ENCODE data around the gene OR10W1.

OR10W1 gene, protein sequence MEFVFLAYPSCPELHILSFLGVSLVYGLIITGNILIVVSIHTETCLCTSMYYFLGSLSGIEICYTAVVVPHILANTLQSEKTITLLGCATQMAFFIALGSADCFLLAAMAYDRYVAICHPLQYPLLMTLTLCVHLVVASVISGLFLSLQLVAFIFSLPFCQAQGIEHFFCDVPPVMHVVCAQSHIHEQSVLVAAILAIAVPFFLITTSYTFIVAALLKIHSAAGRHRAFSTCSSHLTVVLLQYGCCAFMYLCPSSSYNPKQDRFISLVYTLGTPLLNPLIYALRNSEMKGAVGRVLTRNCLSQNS

DNA sequence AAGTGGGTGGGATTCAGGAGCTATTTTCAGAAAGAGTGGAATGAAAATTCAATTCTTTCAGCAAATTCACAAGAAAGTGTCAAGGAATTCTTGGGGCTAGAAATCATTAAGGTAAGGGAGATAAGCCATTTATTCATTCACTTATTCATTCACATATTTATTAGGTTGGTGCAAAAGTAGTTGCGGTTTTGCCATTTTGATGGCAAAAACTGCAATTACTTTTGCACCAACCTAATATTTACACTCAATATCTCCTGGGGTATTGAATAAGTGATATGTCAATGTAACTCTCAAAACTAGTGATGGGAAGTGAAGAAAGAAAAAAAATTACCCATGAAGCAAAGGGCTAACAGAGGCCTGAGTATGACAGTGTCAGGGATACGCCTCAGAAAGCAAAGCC lies at the start of gene OR10W1:
TSS of gene OR10W1 (minus strand) at position 119 of the 400 bp plus-strand sequence. CDS start 402 bp downstream, outside the sequence.
- DNase-seq: no peak

- no peak for DNase-seq
Observed at GRCh38 chr11:58316142-58316541, 48.1 kb upstream of the OR10W1 start.

- DNase-seq: no peak
Observed at GRCh38 chr11:58301576-58301975, 33.5 kb upstream of the OR10W1 start.

DNA sequence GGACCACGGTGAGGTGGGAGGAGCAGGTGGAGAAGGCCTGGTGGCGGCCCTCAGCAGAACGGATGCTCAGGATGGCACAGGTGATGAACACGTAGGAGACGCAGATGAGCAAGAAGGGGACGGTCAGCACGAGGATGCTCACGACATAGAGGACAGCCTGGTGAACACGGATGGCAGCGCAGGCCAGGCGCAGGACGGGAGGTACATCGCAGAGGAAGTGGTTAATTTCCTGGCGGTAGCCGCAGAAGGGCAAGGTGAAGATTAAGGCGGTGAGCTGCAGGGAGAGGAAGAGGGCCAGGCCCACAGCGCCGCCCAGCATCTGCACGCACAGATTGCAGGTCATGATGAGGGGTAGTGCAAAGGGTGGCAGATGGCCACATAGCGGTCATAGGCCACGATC lies 24.0 kb upstream of the OR10W1 start:
- DNase-seq: no peak

DNA sequence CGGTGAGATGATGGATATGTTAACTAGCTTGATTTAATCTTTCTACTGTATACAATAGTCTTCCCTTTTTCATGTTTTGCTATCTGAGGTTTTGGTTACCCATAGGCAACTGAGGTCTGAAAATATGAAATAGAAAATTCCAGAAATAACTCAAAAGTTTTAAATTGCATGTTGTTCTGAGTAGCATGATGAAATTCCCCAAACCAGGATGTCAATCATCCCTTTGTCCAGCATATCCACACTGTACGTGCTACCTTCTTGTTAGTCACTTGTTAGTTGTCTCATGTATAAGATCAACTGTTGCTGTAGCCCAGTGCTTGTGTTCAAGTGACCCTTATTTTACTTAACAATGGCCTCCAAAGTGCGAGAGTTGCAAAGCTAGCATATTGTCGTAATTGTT lies 21.2 kb upstream of the OR10W1 start:
- no peak for DNase-seq

DNA sequence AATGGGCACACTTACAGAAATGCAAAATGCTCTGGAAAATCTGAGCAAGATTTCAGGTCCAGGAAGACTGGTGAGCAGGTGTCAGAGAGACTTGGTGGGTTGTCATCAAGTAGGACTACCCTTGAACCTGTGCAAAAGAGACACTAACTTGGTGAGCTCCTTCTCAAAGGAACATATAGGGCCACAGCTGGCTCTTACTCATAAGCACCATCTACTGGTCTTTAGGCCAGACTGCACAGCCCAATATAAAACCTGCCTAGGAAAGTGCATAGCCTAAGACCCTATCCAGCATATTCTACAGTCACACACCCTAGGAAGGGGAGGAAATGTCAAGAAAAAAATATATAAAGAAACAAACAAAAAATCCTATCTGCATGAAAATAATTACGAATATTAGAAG lies 18.2 kb upstream of the OR10W1 start:
- DNase-seq: peak; percentile 34

DNA sequence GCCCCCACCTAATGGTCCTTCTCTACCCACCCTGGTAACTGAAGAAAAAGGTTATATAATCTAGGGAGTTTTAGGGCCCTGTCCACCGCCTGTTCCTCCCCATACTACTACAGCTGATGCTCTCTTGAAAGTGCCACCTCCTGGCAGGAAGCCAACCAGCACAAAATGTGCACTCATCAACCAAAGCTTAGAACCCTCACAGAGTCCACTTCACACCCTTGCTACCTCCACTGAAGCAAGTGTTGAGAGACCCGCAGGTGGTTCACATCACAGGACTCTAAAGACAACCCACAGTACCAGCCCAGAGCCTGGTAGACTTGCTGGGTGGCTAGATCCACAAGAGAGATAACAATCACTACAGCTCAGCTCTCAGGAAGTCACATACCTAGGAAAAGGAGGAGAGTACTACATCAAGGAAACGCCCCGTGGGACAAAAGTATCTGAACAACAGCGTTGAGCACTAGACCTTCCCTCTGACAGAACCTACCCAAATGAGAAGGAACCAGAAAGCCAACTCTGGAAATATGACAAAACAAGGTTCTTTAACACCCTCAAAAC lies 17.5 kb upstream of the OR10W1 start:
- DNase-seq: no peak

- no peak for DNase-seq
Observed at GRCh38 chr11:58276151-58276550, 8.1 kb upstream of the OR10W1 start.

DNA sequence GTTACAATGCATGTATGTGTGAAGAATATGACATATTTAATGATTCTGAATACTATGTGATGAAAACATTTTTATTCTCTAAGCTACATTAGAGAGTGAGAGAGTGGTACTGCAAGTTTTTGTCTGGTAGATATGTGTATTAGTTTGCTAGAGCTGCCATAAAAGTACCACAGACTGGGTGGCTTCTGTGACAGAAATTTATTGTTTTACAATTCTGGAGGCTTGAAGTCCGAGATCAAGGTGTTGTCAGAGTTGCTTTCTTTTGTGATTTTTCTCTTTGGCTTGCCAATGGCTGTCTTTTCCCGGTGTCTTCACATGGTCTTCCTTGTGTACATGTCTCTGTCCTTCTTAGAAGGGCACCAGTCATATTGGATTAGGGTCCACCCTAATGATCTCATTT lies 6.9 kb upstream of the OR10W1 start:
- peak; percentile 11 for DNase-seq

GRCh38 chr11:58259983-58260382 lies 8.1 kb downstream of the OR10W1 start:
- no peak for DNase-seq

DNA sequence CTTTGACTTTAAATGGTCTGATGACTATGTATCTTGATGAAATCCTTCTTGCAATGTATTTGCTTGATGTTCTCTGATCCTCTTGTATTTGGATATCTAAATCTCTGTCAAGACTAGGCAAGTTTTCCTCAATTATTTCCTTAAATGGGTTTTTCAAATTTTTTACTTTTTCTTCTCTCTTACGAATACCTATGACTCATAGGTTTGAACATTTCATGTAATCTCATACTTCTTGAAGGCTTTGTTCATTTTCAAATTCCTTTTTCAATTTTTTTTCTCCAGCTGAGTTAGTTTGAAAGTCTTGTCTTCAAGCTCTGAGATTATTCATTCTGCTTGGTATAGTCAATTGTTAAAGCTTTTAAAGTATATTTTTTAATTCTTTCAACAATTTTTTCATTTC lies 13.1 kb downstream of the OR10W1 start:
- DNase-seq: no peak

- DNase-seq: no peak
Observed at GRCh38 chr11:58243954-58244353, 24.1 kb downstream of the OR10W1 start.

DNA sequence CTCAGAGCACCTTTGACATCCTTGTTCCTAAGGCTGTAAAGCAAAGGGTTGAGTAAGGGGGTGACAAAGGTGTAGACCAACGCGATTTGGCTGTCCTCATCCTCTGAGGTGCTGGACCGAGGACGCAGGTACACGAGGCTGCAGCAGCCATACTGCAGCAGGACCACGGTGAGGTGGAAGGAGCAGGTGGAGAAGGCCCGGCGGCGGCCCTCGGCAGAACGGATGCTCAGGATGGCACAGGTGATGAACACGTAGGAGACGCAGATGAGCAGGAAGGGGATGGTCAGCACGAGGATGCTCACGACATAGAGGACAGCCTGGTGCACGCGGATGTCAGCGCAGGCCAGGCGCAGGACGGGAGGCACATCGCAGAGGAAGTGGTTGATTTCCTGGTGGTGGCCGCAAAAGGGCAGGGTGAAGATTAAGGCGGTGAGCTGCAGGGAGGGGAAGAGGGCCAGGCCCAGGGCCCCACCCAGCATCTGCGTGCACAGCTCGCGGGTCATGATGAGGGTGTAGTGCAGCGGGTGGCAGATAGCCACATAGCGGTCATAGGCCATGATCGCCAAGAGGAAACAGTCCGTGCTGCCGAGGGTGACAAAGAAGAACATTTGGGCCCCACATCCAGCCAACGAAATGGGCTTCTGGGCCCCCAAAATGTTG lies 40.0 kb downstream of the OR10W1 start:
- DNase-seq: no peak

- DNase-seq: no peak
Observed at GRCh38 chr11:58222721-58223120, 45.3 kb downstream of the OR10W1 start.
